ENCODE data around the gene MVB12B. TPM values are rescaled to one million over a fixed set of nuclear protein-coding genes. Genes with fewer than 3 reads are reported as not detected.

Gene MVB12B
- total RNA-seq, 1 experiment from 2014 or later, result 5.8 TPM

DNA sequence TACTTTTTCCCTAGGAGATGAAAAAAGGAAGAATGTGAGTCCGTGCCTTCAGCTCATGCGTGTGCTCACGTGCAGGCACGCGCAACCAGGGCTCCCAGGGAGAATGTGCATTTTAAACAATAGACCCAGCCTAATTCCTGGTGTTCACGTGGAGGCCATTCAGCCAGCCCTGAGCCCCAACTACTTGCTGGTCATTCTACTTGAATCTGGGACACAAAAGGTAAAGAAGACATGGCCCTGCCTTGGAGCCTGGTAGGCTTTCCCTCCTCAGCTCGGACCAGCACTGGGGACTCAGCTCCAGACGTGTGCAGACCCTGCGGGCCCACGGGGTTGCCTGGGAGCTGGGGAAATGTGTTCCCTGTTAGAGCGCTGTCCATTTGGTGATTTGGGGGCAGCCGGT is 125.5 kb downstream of the MVB12B start:
- H3K4me1 Mint-ChIP-seq, result peaks cover 26 to 42% of the 10 kb centered on the region in 2 experiments
- no peak overlapping the region for H3K23ac ChIP-seq (ENCODE audit: insufficient read length, low read depth, low read length)
- H3K36me3 Mint-ChIP-seq (ENCODE audit: insufficient read depth in 1 of 3, low read depth in 3 of 3), result no peaks in the 10 kb centered on the region
- H3K27ac ChIP-seq (ENCODE audit: insufficient read length, low read depth, low read length), result no peak overlapping the region
- peak overlapping the region in 2 of 3 experiments; percentile 1 to 89; a peak in 2 of 7 replicates for H3K27ac Mint-ChIP-seq
- no peaks in the 10 kb centered on the region for H3K9me3 ChIP-seq (ENCODE audit: control insufficient read depth, low read depth, low read length)
- H2BK120ac ChIP-seq (ENCODE audit: low read depth, low read length, poor library complexity, severe bottlenecking), result no peak overlapping the region
- H2AFZ ChIP-seq (ENCODE audit: low read length), result no peak overlapping the region
- WGBS (ENCODE audit: extremely low coverage, insufficient read length, low lambda C conversion rate), result no CpG with 5 or more reads among the region's 12 CpGs
- H3K27me3 ChIP-seq (ENCODE audit: insufficient read depth, low read length), result no peaks in the 10 kb centered on the region
- H2BK12ac ChIP-seq (ENCODE audit: insufficient read length, low read depth, low read length), result no peak overlapping the region
- H4K8ac ChIP-seq (replicated peaks; ENCODE audit: insufficient read length, low read depth, low read length), result no peak overlapping the region
- no peak overlapping the region for H3K9ac ChIP-seq (ENCODE audit: extremely low read depth, insufficient read length, low read length)
- no peak overlapping the region for H3K4me2 ChIP-seq (ENCODE audit: insufficient read depth, insufficient read length, low read length)
- H2BK5ac ChIP-seq (ENCODE audit: insufficient read length, low read length), result no peak overlapping the region
- H2BK20ac ChIP-seq (ENCODE audit: low read depth, low read length, poor library complexity, severe bottlenecking), result no peak overlapping the region
- no peak overlapping the region for H3K4ac ChIP-seq (ENCODE audit: low read depth, low read length)
- H3K4me3 Mint-ChIP-seq, result no peak overlapping the region
- H3K79me2 ChIP-seq (ENCODE audit: insufficient read depth, low read length), result no peaks in the 10 kb centered on the region
- H3K56ac ChIP-seq (ENCODE audit: insufficient read length, low read depth, low read length), result no peak overlapping the region
- H3K14ac ChIP-seq (ENCODE audit: insufficient read depth, low read length), result no peak overlapping the region
- no peaks in the 10 kb centered on the region for H3K27me3 Mint-ChIP-seq (ENCODE audit: low read depth)
- no peak overlapping the region for H4K91ac ChIP-seq (ENCODE audit: insufficient read length, low read depth, low read length)
- DNase-seq, result peak; percentile 25
- no peaks in the 10 kb centered on the region for H4K20me1 ChIP-seq (ENCODE audit: control insufficient read depth, insufficient read depth, insufficient read length)
- no peak overlapping the region for H2BK15ac ChIP-seq (ENCODE audit: low read depth, low read length)
- H4K5ac ChIP-seq (ENCODE audit: insufficient read length, low read depth, low read length), result no peak overlapping the region
- H3K18ac ChIP-seq (ENCODE audit: insufficient read length, low read depth, low read length), result no peak overlapping the region
- H3T11ph ChIP-seq (ENCODE audit: low read length), result no peak overlapping the region
- no peaks in the 10 kb centered on the region for H3K9me3 Mint-ChIP-seq
- no peaks in the 10 kb centered on the region; the same call in 1 of the 2 replicates for H3K4me1 ChIP-seq (ENCODE audit: insufficient read depth, low read length)
- H3K23me2 ChIP-seq (ENCODE audit: insufficient read length, low read depth, low read length, poor library complexity, severe bottlenecking), result no peaks in the 10 kb centered on the region
- TF ChIP-seq, protein P1, sequence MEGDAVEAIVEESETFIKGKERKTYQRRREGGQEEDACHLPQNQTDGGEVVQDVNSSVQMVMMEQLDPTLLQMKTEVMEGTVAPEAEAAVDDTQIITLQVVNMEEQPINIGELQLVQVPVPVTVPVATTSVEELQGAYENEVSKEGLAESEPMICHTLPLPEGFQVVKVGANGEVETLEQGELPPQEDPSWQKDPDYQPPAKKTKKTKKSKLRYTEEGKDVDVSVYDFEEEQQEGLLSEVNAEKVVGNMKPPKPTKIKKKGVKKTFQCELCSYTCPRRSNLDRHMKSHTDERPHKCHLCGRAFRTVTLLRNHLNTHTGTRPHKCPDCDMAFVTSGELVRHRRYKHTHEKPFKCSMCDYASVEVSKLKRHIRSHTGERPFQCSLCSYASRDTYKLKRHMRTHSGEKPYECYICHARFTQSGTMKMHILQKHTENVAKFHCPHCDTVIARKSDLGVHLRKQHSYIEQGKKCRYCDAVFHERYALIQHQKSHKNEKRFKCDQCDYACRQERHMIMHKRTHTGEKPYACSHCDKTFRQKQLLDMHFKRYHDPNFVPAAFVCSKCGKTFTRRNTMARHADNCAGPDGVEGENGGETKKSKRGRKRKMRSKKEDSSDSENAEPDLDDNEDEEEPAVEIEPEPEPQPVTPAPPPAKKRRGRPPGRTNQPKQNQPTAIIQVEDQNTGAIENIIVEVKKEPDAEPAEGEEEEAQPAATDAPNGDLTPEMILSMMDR (conservative IDR thresholded peaks at IDR 0.05), result no peak
- no peak overlapping the region for H2AK5ac ChIP-seq (ENCODE audit: insufficient read length, low read length)
- no peaks in the 10 kb centered on the region for H3K79me1 ChIP-seq (ENCODE audit: insufficient read depth, low read depth, low read length, poor library complexity, severe bottlenecking)
